Thyroid gland (tissue), 4 donors: Measurements from ENCODE around the gene MUC4. TPM values are rescaled to one million over a fixed set of nuclear protein-coding genes. Genes with fewer than 3 reads are reported as not detected.

Source experiments
- DNase-seq, 2 donors: peaks; one replicate each; pipeline ENCODE4 v3.0.0-alpha.2; 2019
- H3K27ac ChIP-seq, 3 donors: fragments of 200-600 bp; sonication (generic); 1 replicate in 2 of 3; 2 replicates in 1 of 3; pipeline ENCODE4 v1.5.1; 2016 to 2019; ENCODE audit warnings: mild to moderate bottlenecking in 1 of 3, moderate library complexity in 1 of 3
- H3K27me3 ChIP-seq: fragments of 200-600 bp; sonication (generic); one replicate; pipeline ENCODE4 v1.5.1; 2019
- H3K36me3 ChIP-seq, 2 donors: fragments of 200-600 bp; sonication (generic); one replicate each; pipeline ENCODE4 v1.5.1; 2016 to 2019
- H3K4me1 ChIP-seq, 2 donors: fragments of 200-600 bp; sonication (generic); one replicate each; pipeline ENCODE4 v1.5.1; 2017 to 2019
- H3K4me3 ChIP-seq, 3 donors: fragments of 200-600 bp; sonication (generic); replicated peaks in 1 of 3; 1 replicate in 2 of 3; 2 replicates in 1 of 3; pipeline ENCODE4 v1.5.1; 2016; ENCODE audit warnings: mild to moderate bottlenecking in 1 of 3
- H3K9me3 ChIP-seq: fragments of 200-600 bp; sonication (generic); one replicate; pipeline ENCODE4 v1.5.1; 2017
- CTCF ChIP-seq, 6 experiments: fragments of 200-600 bp in 3 of 6; fragments of 450-650 bp in 3 of 6; sonication (generic) in 3 of 6; IDR thresholded peaks; one replicate each; pipeline ENCODE4 v1.5.1; 2016 to 2019; ENCODE audit warnings: antibody characterized with exemption in 6 of 6, mild to moderate bottlenecking in 2 of 6, inconsistent platforms in 1 of 6, moderate library complexity in 1 of 6
- POLR2A ChIP-seq, 2 donors: fragments of 450-650 bp; IDR thresholded peaks; one replicate each; pipeline ENCODE4 v1.6.1; 2017; ENCODE audit warnings: antibody characterized with exemption in 2 of 2, mild to moderate bottlenecking in 2 of 2, moderate library complexity in 1 of 2
- WGBS, 2 donors: methylation state at CpG; one replicate each; pipeline ENCODE4 v1.1.5; 2017; 5-methylcytosine and 5-hydroxymethylcytosine counted together
- intact Hi-C: fragments of 100-400 bp; cut with DNase I; formaldehyde crosslinking; loops from one replicate; pipeline ENCODE4 v1.15.1; 2023
- total RNA-seq, 4 donors: library from RNA; depleted of rRNA; stranded (reverse); fragments of >200 nt; gene quantifications; one replicate each; pipeline ENCODE4 v1.2.3, GENCODE V29; 2016

Gene MUC4
- total RNA-seq, 4 donors from 2014 or later: 0.13 to 0.20 TPM; not detected in 2

- H3K27me3 ChIP-seq: no peaks in the 10 kb centered on the region
- WGBS, 2 donors: 40 to 52% methylated on average over 1 to 5 of the region's 36 CpGs
- intact Hi-C loops: no loop called here
These were observed 49.5 kb downstream of the MUC4 start for GRCh38 chr3:195762249-195762585.

DNA sequence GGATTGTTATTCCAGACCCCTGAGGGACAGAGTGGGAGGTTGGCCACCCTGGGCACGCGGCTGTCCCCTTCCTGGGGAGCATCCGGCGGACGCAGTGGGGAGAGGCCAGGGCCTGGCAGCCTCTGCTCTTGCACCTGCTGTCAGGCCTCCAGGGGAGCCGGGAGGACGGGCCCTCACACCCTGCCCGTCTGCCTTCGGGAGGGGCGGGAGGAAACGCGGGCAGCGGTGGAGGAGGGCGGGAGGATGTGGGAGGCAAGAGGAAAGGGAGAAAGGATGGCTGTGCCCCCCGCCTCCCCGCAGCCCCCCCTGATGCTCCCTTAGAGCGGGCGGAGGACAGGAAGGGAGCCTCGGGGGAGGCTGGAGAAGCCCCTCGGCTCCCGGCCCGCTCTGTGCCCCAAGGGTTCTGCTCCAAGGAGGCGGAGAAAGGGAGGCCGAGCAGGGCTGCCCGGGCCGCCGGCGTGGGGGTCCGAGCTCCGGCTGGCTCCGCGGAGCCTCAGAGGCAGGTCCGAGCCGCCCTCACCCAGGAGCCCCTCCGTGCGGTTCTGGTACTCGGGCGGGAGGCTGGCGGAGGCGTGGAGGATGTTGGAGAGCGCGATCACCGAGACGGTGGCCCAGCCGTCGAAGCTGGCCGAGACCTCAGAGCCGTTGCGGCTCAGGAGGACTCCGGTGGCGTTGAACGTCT is 50.0 kb downstream of the MUC4 start:
- TF ChIP-seq POLR2A (IDR thresholded peaks at IDR 0.05): no peak
- no peak for TF ChIP-seq CTCF (IDR thresholded peaks at IDR 0.05)
- Histone ChIP-seq H3K4me1 (peaks cover 14 to 24% of the 10 kb centered on the region in 2 donors), H3K27me3 (no peaks in the 10 kb centered on the region), H3K36me3 (no peaks in the 10 kb centered on the region), H3K4me3 (no peak overlapping the region), H3K9me3 (no peaks in the 10 kb centered on the region), H3K27ac (no peak overlapping the region)
- intact Hi-C loops: no loop called here
- WGBS, 2 donors: 21 to 27% methylated on average over 20 to 22 of the region's 52 CpGs
- DNase-seq: no peak

More at GRCh38 chr3:195762249-195762585, 49.5 kb downstream of the MUC4 start:
- TF ChIP-seq POLR2A (IDR thresholded peaks at IDR 0.05): no peak
- TF ChIP-seq CTCF (IDR thresholded peaks at IDR 0.05): no peak
- no peaks in the 10 kb centered on the region for H3K36me3 ChIP-seq
- peaks cover 11 to 20% of the 10 kb centered on the region in 2 donors for H3K4me1 ChIP-seq
- H3K9me3 ChIP-seq: no peaks in the 10 kb centered on the region
- no peak overlapping the region for H3K27ac ChIP-seq
- DNase-seq: no peak
- no peak overlapping the region for H3K4me3 ChIP-seq

DNA sequence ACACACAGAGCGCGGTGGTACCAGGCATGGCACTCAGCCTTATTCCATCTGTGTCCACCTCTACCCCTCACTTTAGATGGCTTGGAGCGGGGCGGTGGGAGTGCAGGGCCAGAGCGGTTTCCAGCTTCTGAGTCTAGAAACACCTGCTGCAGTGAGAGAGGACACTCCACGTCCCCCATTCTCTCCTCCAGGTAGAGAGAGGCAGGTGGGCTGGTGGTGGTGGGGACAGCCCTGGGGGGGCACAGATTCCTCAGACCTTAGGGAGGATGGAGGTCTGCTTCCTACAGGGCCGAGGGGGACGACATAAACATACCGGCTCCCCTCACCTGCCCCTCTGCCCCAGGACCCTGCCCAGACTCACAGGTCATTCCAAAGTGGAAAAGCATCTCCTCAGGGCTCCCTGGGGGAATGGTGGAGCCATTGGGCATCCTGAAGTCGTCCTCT is 50.6 kb downstream of the MUC4 start:
- no peak for DNase-seq
- no peak for TF ChIP-seq POLR2A (IDR thresholded peaks at IDR 0.05)
- TF ChIP-seq CTCF (IDR thresholded peaks at IDR 0.05): no peak
- Histone ChIP-seq H3K9me3 (no peaks in the 10 kb centered on the region), H3K27me3 (no peaks in the 10 kb centered on the region), H3K36me3 (no peaks in the 10 kb centered on the region), H3K4me3 (no peak overlapping the region), H3K27ac (peak overlapping the region in 1 of 3 donors; percentile 28), H3K4me1 (peaks cover 14 to 24% of the 10 kb centered on the region in 2 donors)
- intact Hi-C loops: no loop called here
- WGBS, 2 donors: 85 to 86% methylated on average over 6 to 10 of the region's 10 CpGs

GRCh38 chr3:195760345-195761122 is 51.2 kb downstream of the MUC4 start:
- Histone ChIP-seq H3K9me3 (no peaks in the 10 kb centered on the region), H3K27me3 (no peaks in the 10 kb centered on the region), H3K4me1 (peaks cover 14 to 24% of the 10 kb centered on the region in 2 donors), H3K27ac (peak overlapping the region in 1 of 3 donors; percentile 28), H3K36me3 (no peaks in the 10 kb centered on the region), H3K4me3 (no peak overlapping the region)
- intact Hi-C loops: no loop called here
- TF ChIP-seq CTCF (IDR thresholded peaks at IDR 0.05): no peak
- no peak for TF ChIP-seq POLR2A (IDR thresholded peaks at IDR 0.05)
- 31 to 34% methylated on average over 24 of the region's 24 CpGs for WGBS, 2 donors
- peak; percentile 85 to 94 for DNase-seq
